ENCODE data around the gene GRIA4. TPM values are rescaled to one million over a fixed set of nuclear protein-coding genes. Genes with fewer than 3 reads are reported as not detected.
"Not testable (repeated sequence)": the region's sequence is repeated elsewhere in the genome, so short reads cannot be mapped to it uniquely, and the experiment has no call there.

Gene GRIA4
- total and polyA plus RNA-seq, 4 donors = not detected

DNA sequence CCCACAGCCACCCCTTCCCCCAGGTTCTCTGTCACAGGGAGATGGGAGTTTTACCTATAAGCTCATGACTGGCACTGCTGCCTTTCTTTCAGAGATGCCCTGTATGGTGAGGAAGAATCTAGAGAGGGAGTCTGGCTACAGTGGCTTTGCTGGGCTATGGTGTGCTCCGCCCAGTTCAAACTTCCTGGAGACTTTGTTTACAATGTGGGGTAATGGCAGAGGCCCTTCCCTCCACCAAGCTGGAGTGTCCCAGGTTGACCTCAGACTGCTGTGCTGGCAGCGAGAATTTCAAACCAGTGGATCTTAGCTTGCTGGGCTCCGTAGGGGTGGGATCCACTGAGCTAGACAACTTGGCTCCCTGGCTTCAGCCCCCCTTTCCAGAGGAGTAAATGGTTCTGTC, 268.6 kb downstream of the GRIA4 start:
- Histone ChIP-seq H3K9me3 (ENCODE audit: control insufficient read depth in 4 of 4, low read length in 3 of 4) (no peaks in the 10 kb centered on the region), H3K27ac (ENCODE audit: low read depth in 1 of 2, low read length in 2 of 2) (no peak overlapping the region), H3K36me3 (ENCODE audit: control insufficient read depth in 4 of 4, insufficient read depth in 3 of 4, low read depth in 1 of 4, low read length in 3 of 4) (no peaks in the 10 kb centered on the region), H3K4me3 (ENCODE audit: low read depth in 1 of 3, low read length in 3 of 3) (no peak overlapping the region), H3K9ac (ENCODE audit: low read depth in 1 of 2, low read length in 2 of 2) (no peak overlapping the region), H3K27me3 (ENCODE audit: control insufficient read depth in 4 of 4, insufficient read depth in 4 of 4, low read length in 3 of 4) (peaks cover 0 to 3% (median 0%) of the 10 kb centered on the region in 4 donors), H3K4me1 (ENCODE audit: control insufficient read depth in 4 of 4, insufficient read depth in 4 of 4, low read length in 3 of 4) (no peaks in the 10 kb centered on the region)
- TF ChIP-seq HNF4A (conservative IDR thresholded peaks at IDR 0.05) (no peak), JUND (IDR thresholded peaks at IDR 0.05) (no peak), SP1 (IDR thresholded peaks at IDR 0.05) (no peak), RXRA (IDR thresholded peaks at IDR 0.05) (no peak), HNF4G (IDR thresholded peaks at IDR 0.05) (no peak), FOXA2 (IDR thresholded peaks at IDR 0.05) (no peak), YY1 (IDR thresholded peaks at IDR 0.05) (no peak), RAD21 (IDR thresholded peaks at IDR 0.05) (no peak), NR2F2 (IDR thresholded peaks at IDR 0.05) (no peak), GABPA (IDR thresholded peaks at IDR 0.05 in 1 of 2, conservative IDR thresholded peaks at IDR 0.05 in 1 of 2) (no peak), EGR1 (IDR thresholded peaks at IDR 0.05; ENCODE audit: low read depth in 2 of 2) (no peak)
- TF ChIP-seq, protein P1, sequence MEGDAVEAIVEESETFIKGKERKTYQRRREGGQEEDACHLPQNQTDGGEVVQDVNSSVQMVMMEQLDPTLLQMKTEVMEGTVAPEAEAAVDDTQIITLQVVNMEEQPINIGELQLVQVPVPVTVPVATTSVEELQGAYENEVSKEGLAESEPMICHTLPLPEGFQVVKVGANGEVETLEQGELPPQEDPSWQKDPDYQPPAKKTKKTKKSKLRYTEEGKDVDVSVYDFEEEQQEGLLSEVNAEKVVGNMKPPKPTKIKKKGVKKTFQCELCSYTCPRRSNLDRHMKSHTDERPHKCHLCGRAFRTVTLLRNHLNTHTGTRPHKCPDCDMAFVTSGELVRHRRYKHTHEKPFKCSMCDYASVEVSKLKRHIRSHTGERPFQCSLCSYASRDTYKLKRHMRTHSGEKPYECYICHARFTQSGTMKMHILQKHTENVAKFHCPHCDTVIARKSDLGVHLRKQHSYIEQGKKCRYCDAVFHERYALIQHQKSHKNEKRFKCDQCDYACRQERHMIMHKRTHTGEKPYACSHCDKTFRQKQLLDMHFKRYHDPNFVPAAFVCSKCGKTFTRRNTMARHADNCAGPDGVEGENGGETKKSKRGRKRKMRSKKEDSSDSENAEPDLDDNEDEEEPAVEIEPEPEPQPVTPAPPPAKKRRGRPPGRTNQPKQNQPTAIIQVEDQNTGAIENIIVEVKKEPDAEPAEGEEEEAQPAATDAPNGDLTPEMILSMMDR (IDR thresholded peaks at IDR 0.05; ENCODE audit: low read depth, low read length, missing input control) = no peak
- TF ChIP-seq, protein P2, sequence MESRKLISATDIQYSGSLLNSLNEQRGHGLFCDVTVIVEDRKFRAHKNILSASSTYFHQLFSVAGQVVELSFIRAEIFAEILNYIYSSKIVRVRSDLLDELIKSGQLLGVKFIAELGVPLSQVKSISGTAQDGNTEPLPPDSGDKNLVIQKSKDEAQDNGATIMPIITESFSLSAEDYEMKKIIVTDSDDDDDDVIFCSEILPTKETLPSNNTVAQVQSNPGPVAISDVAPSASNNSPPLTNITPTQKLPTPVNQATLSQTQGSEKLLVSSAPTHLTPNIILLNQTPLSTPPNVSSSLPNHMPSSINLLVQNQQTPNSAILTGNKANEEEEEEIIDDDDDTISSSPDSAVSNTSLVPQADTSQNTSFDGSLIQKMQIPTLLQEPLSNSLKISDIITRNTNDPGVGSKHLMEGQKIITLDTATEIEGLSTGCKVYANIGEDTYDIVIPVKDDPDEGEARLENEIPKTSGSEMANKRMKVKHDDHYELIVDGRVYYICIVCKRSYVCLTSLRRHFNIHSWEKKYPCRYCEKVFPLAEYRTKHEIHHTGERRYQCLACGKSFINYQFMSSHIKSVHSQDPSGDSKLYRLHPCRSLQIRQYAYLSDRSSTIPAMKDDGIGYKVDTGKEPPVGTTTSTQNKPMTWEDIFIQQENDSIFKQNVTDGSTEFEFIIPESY (IDR thresholded peaks at IDR 0.05) = no peak
- TF ChIP-seq, protein P3, sequence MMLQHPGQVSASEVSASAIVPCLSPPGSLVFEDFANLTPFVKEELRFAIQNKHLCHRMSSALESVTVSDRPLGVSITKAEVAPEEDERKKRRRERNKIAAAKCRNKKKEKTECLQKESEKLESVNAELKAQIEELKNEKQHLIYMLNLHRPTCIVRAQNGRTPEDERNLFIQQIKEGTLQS (IDR thresholded peaks at IDR 0.05) = no peak
- TF ChIP-seq, protein P4, sequence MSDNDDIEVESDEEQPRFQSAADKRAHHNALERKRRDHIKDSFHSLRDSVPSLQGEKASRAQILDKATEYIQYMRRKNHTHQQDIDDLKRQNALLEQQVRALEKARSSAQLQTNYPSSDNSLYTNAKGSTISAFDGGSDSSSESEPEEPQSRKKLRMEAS (IDR thresholded peaks at IDR 0.05) = no peak
- 64% methylated on average over 3 of the region's 3 CpGs for WGBS
- no peak for DNase-seq (ENCODE audit: low spot score)

DNA sequence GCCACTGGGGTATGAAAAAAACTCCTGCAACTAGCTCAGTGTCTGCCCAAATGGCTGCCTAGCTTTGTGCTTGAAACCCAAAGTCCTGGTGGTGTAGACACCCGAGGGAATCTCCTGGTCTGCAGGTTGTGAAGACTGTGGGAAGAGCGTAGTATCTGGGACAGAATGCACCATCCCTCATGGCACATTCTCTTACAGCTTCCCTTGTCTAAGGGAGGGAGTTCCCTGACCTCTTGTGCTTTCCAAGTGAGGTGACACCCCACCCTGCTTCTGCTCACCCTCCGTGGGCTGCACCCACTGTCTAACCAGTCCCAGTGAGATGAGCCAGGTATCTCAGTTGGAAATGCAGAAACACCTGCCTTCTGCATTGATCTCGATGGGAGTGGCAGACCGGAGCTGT, 269.1 kb downstream of the GRIA4 start:
- not testable (repeated sequence) for H3K27me3 ChIP-seq (ENCODE audit: control insufficient read depth in 4 of 4, insufficient read depth in 4 of 4, low read length in 3 of 4); H3K9me3 ChIP-seq (ENCODE audit: control insufficient read depth in 4 of 4, low read length in 3 of 4); H3K27ac ChIP-seq (ENCODE audit: low read depth in 1 of 2, low read length in 2 of 2); H3K9ac ChIP-seq (ENCODE audit: low read depth in 1 of 2, low read length in 2 of 2); H3K4me3 ChIP-seq (ENCODE audit: low read depth in 1 of 3, low read length in 3 of 3); H3K4me1 ChIP-seq (ENCODE audit: control insufficient read depth in 4 of 4, insufficient read depth in 4 of 4, low read length in 3 of 4); DNase-seq (ENCODE audit: low spot score); H3K36me3 ChIP-seq (ENCODE audit: control insufficient read depth in 4 of 4, insufficient read depth in 3 of 4, low read depth in 1 of 4, low read length in 3 of 4)
- 66% methylated on average over 5 of the region's 5 CpGs for whole genome bisulfite sequencing

DNA sequence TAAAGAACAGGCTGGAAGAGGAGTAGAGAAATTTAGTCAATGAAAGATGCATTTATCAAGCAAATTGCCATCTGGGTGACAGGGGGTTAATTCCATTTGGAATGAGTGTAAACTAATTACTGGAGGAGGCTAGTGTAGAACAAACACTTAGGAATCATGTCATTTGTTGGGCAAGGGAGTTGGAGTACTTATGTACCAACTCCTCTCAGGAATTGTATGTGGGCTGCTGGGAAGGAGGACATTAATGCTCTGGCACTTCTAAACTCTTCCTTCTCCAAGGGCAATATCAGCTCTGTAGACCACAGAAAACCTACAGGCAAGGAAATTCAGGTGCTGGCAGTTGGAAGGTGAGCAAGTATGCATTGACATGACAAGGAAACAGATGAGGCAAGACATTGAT, 271.2 kb downstream of the GRIA4 start:
- H3K4me3 ChIP-seq (ENCODE audit: low read depth in 1 of 3, low read length in 3 of 3) = no peak overlapping the region
- peaks cover 0 to 3% (median 0%) of the 10 kb centered on the region in 4 donors for H3K27me3 ChIP-seq (ENCODE audit: control insufficient read depth in 4 of 4, insufficient read depth in 4 of 4, low read length in 3 of 4)
- TF ChIP-seq FOXA2 (IDR thresholded peaks at IDR 0.05) (no peak), JUND (IDR thresholded peaks at IDR 0.05) (no peak), RAD21 (IDR thresholded peaks at IDR 0.05) (no peak), EGR1 (IDR thresholded peaks at IDR 0.05; ENCODE audit: low read depth in 2 of 2) (no peak), GABPA (IDR thresholded peaks at IDR 0.05 in 1 of 2, conservative IDR thresholded peaks at IDR 0.05 in 1 of 2) (no peak), FOXA1 (IDR thresholded peaks at IDR 0.05) (no peak), SP1 (IDR thresholded peaks at IDR 0.05) (no peak), YY1 (IDR thresholded peaks at IDR 0.05) (no peak)
- TF ChIP-seq, protein P4 (IDR thresholded peaks at IDR 0.05) = no peak
- TF ChIP-seq, protein P3 (IDR thresholded peaks at IDR 0.05) = no peak
- TF ChIP-seq, protein P2 (IDR thresholded peaks at IDR 0.05) = no peak
- TF ChIP-seq, protein P5, sequence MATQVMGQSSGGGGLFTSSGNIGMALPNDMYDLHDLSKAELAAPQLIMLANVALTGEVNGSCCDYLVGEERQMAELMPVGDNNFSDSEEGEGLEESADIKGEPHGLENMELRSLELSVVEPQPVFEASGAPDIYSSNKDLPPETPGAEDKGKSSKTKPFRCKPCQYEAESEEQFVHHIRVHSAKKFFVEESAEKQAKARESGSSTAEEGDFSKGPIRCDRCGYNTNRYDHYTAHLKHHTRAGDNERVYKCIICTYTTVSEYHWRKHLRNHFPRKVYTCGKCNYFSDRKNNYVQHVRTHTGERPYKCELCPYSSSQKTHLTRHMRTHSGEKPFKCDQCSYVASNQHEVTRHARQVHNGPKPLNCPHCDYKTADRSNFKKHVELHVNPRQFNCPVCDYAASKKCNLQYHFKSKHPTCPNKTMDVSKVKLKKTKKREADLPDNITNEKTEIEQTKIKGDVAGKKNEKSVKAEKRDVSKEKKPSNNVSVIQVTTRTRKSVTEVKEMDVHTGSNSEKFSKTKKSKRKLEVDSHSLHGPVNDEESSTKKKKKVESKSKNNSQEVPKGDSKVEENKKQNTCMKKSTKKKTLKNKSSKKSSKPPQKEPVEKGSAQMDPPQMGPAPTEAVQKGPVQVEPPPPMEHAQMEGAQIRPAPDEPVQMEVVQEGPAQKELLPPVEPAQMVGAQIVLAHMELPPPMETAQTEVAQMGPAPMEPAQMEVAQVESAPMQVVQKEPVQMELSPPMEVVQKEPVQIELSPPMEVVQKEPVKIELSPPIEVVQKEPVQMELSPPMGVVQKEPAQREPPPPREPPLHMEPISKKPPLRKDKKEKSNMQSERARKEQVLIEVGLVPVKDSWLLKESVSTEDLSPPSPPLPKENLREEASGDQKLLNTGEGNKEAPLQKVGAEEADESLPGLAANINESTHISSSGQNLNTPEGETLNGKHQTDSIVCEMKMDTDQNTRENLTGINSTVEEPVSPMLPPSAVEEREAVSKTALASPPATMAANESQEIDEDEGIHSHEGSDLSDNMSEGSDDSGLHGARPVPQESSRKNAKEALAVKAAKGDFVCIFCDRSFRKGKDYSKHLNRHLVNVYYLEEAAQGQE (IDR thresholded peaks at IDR 0.05) = no peak
- DNase-seq (ENCODE audit: low spot score) = no peak
- H3K27ac ChIP-seq (ENCODE audit: low read depth in 1 of 2, low read length in 2 of 2) = no peak overlapping the region
- H3K4me1 ChIP-seq (ENCODE audit: control insufficient read depth in 4 of 4, insufficient read depth in 4 of 4, low read length in 3 of 4) = no peaks in the 10 kb centered on the region
- no peaks in the 10 kb centered on the region for H3K36me3 ChIP-seq (ENCODE audit: control insufficient read depth in 4 of 4, insufficient read depth in 3 of 4, low read depth in 1 of 4, low read length in 3 of 4)
- no peaks in the 10 kb centered on the region for H3K9me3 ChIP-seq (ENCODE audit: control insufficient read depth in 4 of 4, low read length in 3 of 4)
- no peak overlapping the region for H3K9ac ChIP-seq (ENCODE audit: low read depth in 1 of 2, low read length in 2 of 2)

Data from liver (tissue), 9 donors.